H1 (cell line): ENCODE data around the gene SRGAP3. TPM values are rescaled to one million over a fixed set of nuclear protein-coding genes. Genes with fewer than 3 reads are reported as not detected.

Experiments
- CTCF ChIA-PET: fragments of 300-600 bp; sonication (Branson Sonifier 250); formaldehyde crosslinking; loops from one replicate; lab custom pipeline; 2021; ENCODE audit not compliant: partially characterized antibody; lab: Charles Lee
- POLR2A ChIA-PET: fragments of 300-600 bp; sonication (Branson Sonifier 250); formaldehyde crosslinking; loops from one replicate; lab custom pipeline; 2021; ENCODE audit warnings: inconsistent platforms; ENCODE audit not compliant: partially characterized antibody; lab: Charles Lee
- DNase-seq, 2 experiments: peaks; one replicate each; pipeline versions ENCODE4 v3.0.0 to v3.0.0-alpha.2; 2010 to 2022; ENCODE audit warnings: low spot score in 2 of 2, low read depth in 1 of 2, mixed read lengths in 1 of 2
- FAIRE-seq: peaks from 2 replicates; lab custom pipeline; 2011; peaks lifted over from hg19 to GRCh38; lab: Jason Lieb, UNC
- H2AFZ ChIP-seq: 2 replicates; pipeline ENCODE4 v1.8.1; 2012; ENCODE audit warnings: low read length, inconsistent platforms
- H2AK5ac ChIP-seq: 2 replicates; pipeline ENCODE4 v1.6.1; 2013; ENCODE audit warnings: low read depth, low read length
- H2BK120ac ChIP-seq: replicated peaks from 2 replicates; pipeline ENCODE3; 2013; ENCODE audit warnings: low read depth, low read length, inconsistent platforms
- H2BK12ac ChIP-seq: 2 replicates; pipeline ENCODE4 v1.6.1; 2013; ENCODE audit warnings: low read depth, low read length
- H2BK15ac ChIP-seq: 2 replicates; pipeline ENCODE4 v1.6.1; 2013; ENCODE audit warnings: low read length
- H2BK20ac ChIP-seq: 2 replicates; pipeline ENCODE4 v1.6.1; 2013; ENCODE audit warnings: low read length
- H2BK5ac ChIP-seq: 2 replicates; pipeline ENCODE4 v1.6.1; 2013; ENCODE audit warnings: low read depth, low read length
- H3K14ac ChIP-seq: 2 replicates; pipeline ENCODE4 v1.6.1; 2013; ENCODE audit warnings: inconsistent platforms; ENCODE audit not compliant: insufficient read length
- H3K18ac ChIP-seq: 2 replicates; pipeline ENCODE4 v1.6.1; 2013; ENCODE audit warnings: low read length; ENCODE audit errors: extremely low read depth
- H3K23ac ChIP-seq: 2 replicates; pipeline ENCODE4 v1.6.1; 2013; ENCODE audit warnings: inconsistent platforms; ENCODE audit not compliant: insufficient read length
- H3K23me2 ChIP-seq: 2 replicates; pipeline ENCODE4 v1.6.1; 2013; ENCODE audit warnings: low read depth, low read length
- H3K27ac ChIP-seq: 2 replicates; pipeline ENCODE4 v1.6.1; 2011; ENCODE audit warnings: low read depth, low read length, inconsistent platforms
- H3K27me3 ChIP-seq, 4 experiments: replicated peaks in 1 of 4; 1 replicate in 1 of 4; 2 replicates in 3 of 4; pipeline versions ENCODE4 v1.6.1 to v1.8.1; 2011 to 2013; ENCODE audit warnings: low read length in 3 of 4, mild to moderate bottlenecking in 3 of 4, inconsistent platforms in 2 of 4, mixed read lengths in 2 of 4, moderate library complexity in 1 of 4; ENCODE audit not compliant: control insufficient read depth in 3 of 4, insufficient read depth in 3 of 4; ENCODE audit errors: extremely low read depth in 1 of 4
- H3K36me3 ChIP-seq, 4 experiments: 2 replicates each; pipeline versions ENCODE4 v1.6.1 to v1.8.1; 2011 to 2013; ENCODE audit warnings: mild to moderate bottlenecking in 4 of 4, low read length in 3 of 4, moderate library complexity in 2 of 4, control low read depth in 1 of 4, inconsistent platforms in 1 of 4; ENCODE audit not compliant: insufficient read depth in 4 of 4, control insufficient read depth in 2 of 4
- H3K4ac ChIP-seq: replicated peaks from 2 replicates; pipeline ENCODE3; 2013; ENCODE audit warnings: low read length, low read depth, mixed read lengths, inconsistent platforms; ENCODE audit not compliant: insufficient read length
- H3K4me1 ChIP-seq, 4 experiments: replicated peaks in 1 of 4; 1 replicate in 1 of 4; 2 replicates in 3 of 4; pipeline versions ENCODE4 v1.6.1 to v1.8.1; 2011 to 2013; ENCODE audit warnings: low read length in 3 of 4, inconsistent platforms in 2 of 4, mixed read lengths in 1 of 4; ENCODE audit not compliant: insufficient read depth in 4 of 4, control insufficient read depth in 3 of 4
- H3K4me2 ChIP-seq, 2 experiments: 2 replicates each; pipeline versions ENCODE4 v1.6.1 to v1.8.1; 2011 to 2013; ENCODE audit warnings: low read depth in 2 of 2, low read length in 2 of 2, control low read depth in 1 of 2, inconsistent platforms in 1 of 2, mild to moderate bottlenecking in 1 of 2; ENCODE audit not compliant: insufficient read depth in 1 of 2
- H3K4me3 ChIP-seq, 4 experiments: fragments of 200-600, 300-600 bp in 1 of 4; sonication (generic), shearing (Covaris generic), sonication (Bioruptor Twin) in 1 of 4; 2 replicates each; pipeline versions ENCODE4 v1.5.1 to v1.8.1; 2011 to 2016; ENCODE audit warnings: low read length in 4 of 4, low read depth in 3 of 4, control low read depth in 2 of 4, inconsistent platforms in 2 of 4, mild to moderate bottlenecking in 2 of 4, mixed read lengths in 1 of 4, moderate library complexity in 1 of 4; ENCODE audit not compliant: insufficient read depth in 2 of 4; ENCODE audit errors: extremely low read depth in 1 of 4
- H3K56ac ChIP-seq: replicated peaks from 2 replicates; pipeline ENCODE3; 2013; ENCODE audit warnings: low read depth, mild to moderate bottlenecking, mixed read lengths, low read length, inconsistent platforms; ENCODE audit not compliant: insufficient read length
- H3K79me1 ChIP-seq: 2 replicates; pipeline ENCODE4 v1.6.1; 2013; ENCODE audit warnings: low read depth, low read length, control low read depth
- H3K79me2 ChIP-seq, 2 experiments: 2 replicates each; pipeline versions ENCODE4 v1.6.1 to v1.8.1; 2012 to 2013; ENCODE audit warnings: low read length in 2 of 2, mild to moderate bottlenecking in 2 of 2, inconsistent platforms in 1 of 2; ENCODE audit not compliant: insufficient read depth in 2 of 2, control insufficient read depth in 1 of 2
- H3K9ac ChIP-seq, 4 experiments: replicated peaks in 1 of 4; 1 replicate in 1 of 4; 2 replicates in 3 of 4; pipeline versions ENCODE4 v1.6.1 to v1.8.1; 2011 to 2013; ENCODE audit warnings: low read depth in 3 of 4, low read length in 3 of 4, control low read depth in 2 of 4, mild to moderate bottlenecking in 2 of 4, moderate library complexity in 2 of 4, inconsistent platforms in 1 of 4; ENCODE audit errors: extremely low read depth in 1 of 4
- H3K9me3 ChIP-seq, 2 experiments: 2 replicates each; pipeline versions ENCODE4 v1.6.1 to v1.8.1; 2012 to 2013; ENCODE audit warnings: mild to moderate bottlenecking in 2 of 2, moderate library complexity in 2 of 2, control low read depth in 1 of 2, inconsistent platforms in 1 of 2, low read depth in 1 of 2, low read length in 1 of 2, mixed read lengths in 1 of 2; ENCODE audit not compliant: insufficient read depth in 2 of 2
- H4K20me1 ChIP-seq, 2 experiments: replicated peaks in 1 of 2; 2 replicates each; pipeline versions ENCODE3 to v1.8.1; 2011 to 2013; ENCODE audit warnings: inconsistent platforms in 2 of 2, low read length in 2 of 2, mild to moderate bottlenecking in 1 of 2; ENCODE audit not compliant: insufficient read depth in 2 of 2, control insufficient read depth in 1 of 2
- H4K5ac ChIP-seq: 2 replicates; pipeline ENCODE4 v1.6.1; 2013; ENCODE audit warnings: low read length, low read depth, mixed read lengths, inconsistent platforms; ENCODE audit not compliant: insufficient read length
- H4K8ac ChIP-seq: 2 replicates; pipeline ENCODE4 v1.8.0; 2013; ENCODE audit warnings: mild to moderate bottlenecking, moderate library complexity, low read length, inconsistent platforms; ENCODE audit not compliant: insufficient read depth; ENCODE audit errors: extremely low read depth
- H4K91ac ChIP-seq: replicated peaks from 2 replicates; pipeline ENCODE3; 2013; ENCODE audit warnings: low read length, mixed read lengths, inconsistent platforms; ENCODE audit not compliant: insufficient read length
- ASH2L ChIP-seq: fragments of 200-600, 300-600 bp; sonication (generic); IDR thresholded peaks from one replicate; pipeline ENCODE4 v1.7.1; 2017; ENCODE audit warnings: low read length
- BCL11A ChIP-seq, 2 experiments: IDR thresholded peaks; one replicate each; pipeline ENCODE4 v1.6.1; 2011; ENCODE audit warnings: low read depth in 2 of 2, low read length in 2 of 2, mild to moderate bottlenecking in 2 of 2
- CTCF ChIP-seq, 3 experiments: IDR thresholded peaks; 1 replicate in 2 of 3; 2 replicates in 1 of 3; pipeline versions ENCODE4 v1.5.1 to v1.6.1; 2011; ENCODE audit warnings: low read length in 3 of 3, mild to moderate bottlenecking in 3 of 3, inconsistent platforms in 2 of 3, low read depth in 1 of 3, moderate library complexity in 1 of 3; ENCODE audit not compliant: insufficient read depth in 1 of 3; ENCODE audit errors: control extremely low read depth in 1 of 3
- RAD21 ChIP-seq, 2 experiments: IDR thresholded peaks in 1 of 2; conservative IDR thresholded peaks in 1 of 2; 2 replicates each; pipeline ENCODE4 v1.6.1; 2011; ENCODE audit warnings: low read depth in 2 of 2, low read length in 2 of 2, improper control_type of control experiment in 1 of 2, inconsistent platforms in 1 of 2, mild to moderate bottlenecking in 1 of 2, moderate library complexity in 1 of 2
- SP2 ChIP-seq: IDR thresholded peaks from 2 replicates; pipeline ENCODE4 v1.6.1; 2012; ENCODE audit warnings: mild to moderate bottlenecking, low read length, inconsistent platforms
- SUZ12 ChIP-seq: fragments of 200-600 bp; sonication (generic); IDR thresholded peaks from 2 replicates; pipeline ENCODE4 v1.6.1; 2012; ENCODE audit warnings: mild to moderate bottlenecking, inconsistent platforms, low read length, moderate library complexity, mixed read lengths
- USF2 ChIP-seq: IDR thresholded peaks from 2 replicates; pipeline ENCODE4 v1.6.1; 2011; ENCODE audit warnings: low read length, improper control_type of control experiment
- WGBS, 2 experiments: shearing (Covaris generic) in 1 of 2; methylation state at CpG; one replicate each; pipeline versions ENCODE4 v1.1.6 to v1.1.7; 2013 to 2015; ENCODE audit warnings: low lambda C conversion rate in 2 of 2, mixed read lengths in 2 of 2, inconsistent platforms in 1 of 2, low coverage in 1 of 2, missing lambda C conversion rate in 1 of 2; ENCODE audit not compliant: insufficient replicate concordance in 2 of 2, insufficient coverage in 1 of 2, insufficient read length in 1 of 2; ENCODE audit errors: extremely low coverage in 1 of 2, missing lambda C conversion rate in 1 of 2; 5-methylcytosine and 5-hydroxymethylcytosine counted together
- polyA plus RNA-seq, 7 experiments: library from polyadenylated mRNA; depleted of rRNA in 3 of 7; stranded (reverse) in 5 of 7; unstranded in 2 of 7; fragments of >200 nt in 5 of 7; fragments of 200-250 nt in 2 of 7; gene quantifications; 1 replicate in 5 of 7; 2 replicates in 1 of 7; 4 replicates in 1 of 7; pipeline versions ENCODE4 v1.2.1 to v1.2.3, GENCODE V29; 2011 to 2013; ENCODE audit warnings: missing spikeins in 2 of 7, mixed read lengths in 2 of 7
- total RNA-seq: library from RNA; stranded (reverse); fragmentation: NEBNext Ultra II Directional; extraction: Animal tissue kit (Norgen Biotek cat#: 25700); gene quantifications from 2 replicates; pipeline ENCODE4 v1.2.1, GENCODE V29; 2021

The SRGAP3 gene
- total and polyA plus RNA-seq, 2 of the 8 experiments (the other 6 are each of a cell fraction or from before 2014, with no cell fraction given), result 5.8 to 11.4 TPM

DNA sequence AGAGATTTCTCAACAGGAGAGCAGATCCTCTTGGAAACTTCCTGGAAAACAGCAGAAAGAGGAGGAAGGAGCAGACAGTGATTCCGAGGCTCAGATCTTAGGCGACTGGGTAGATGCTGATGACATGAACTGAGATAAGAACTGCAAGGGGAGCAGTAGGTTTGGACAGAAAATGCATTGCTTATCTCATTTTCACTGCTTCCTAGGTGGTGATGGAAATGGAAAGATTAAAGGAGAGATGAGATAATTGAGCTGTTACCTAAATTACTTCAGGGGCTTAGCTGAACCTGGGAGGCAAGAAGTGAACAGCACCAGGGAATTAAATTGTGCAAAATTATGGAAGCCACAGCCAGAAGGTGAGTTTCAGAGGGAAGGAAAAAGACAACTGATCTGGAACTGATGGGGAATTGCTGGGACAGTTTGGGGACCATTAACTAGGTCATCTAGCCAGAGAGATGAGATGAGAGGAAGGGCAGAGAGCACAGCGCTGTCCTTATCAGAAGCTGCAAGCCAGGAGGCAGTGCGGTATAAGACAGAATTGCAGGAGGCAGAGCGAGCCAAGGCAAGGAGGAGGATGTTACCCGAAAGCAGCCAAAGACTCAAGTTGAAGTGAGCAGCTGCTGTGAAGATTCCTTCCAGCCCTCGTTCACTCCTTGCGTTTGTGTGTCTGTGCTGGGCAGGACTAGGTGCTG, 140.4 kb downstream of the SRGAP3 start:
- Histone ChIP-seq H3K4me1 (peaks cover 2 to 12% (median 5%) of the 10 kb centered on the region in 4 experiments), H3K79me2 (no peaks in the 10 kb centered on the region), H2BK5ac (peak overlapping the region; percentile 7; the same call in 1 of the 2 replicates), H3K4ac (no peak overlapping the region), H3K23me2 (no peaks in the 10 kb centered on the region; the same call in 1 of the 2 replicates), H2AK5ac (no peak overlapping the region), H3K27me3 (no peaks in the 10 kb centered on the region), H3K27ac (no peak overlapping the region), H4K5ac (no peak overlapping the region), H3K56ac (no peak overlapping the region), H3K79me1 (no peaks in the 10 kb centered on the region), H4K91ac (no peak overlapping the region), H2BK12ac (no peak overlapping the region), H2BK15ac (no peak overlapping the region; the same call in 1 of the 2 replicates), H2AFZ (no peak overlapping the region), H4K20me1 (no peaks in the 10 kb centered on the region), H3K9me3 (no peaks in the 10 kb centered on the region; a peak in 1 of 4 replicates), H2BK20ac (0 out of 2 replicates have a peak overlapping the region, but pooled peaks have one; percentile 48), H2BK120ac (no peak overlapping the region), H3K4me2 (no peak overlapping the region), H3K4me3 (no peak overlapping the region), H3K23ac (no peak overlapping the region), H3K18ac (no peak overlapping the region), H4K8ac (no peak overlapping the region), H3K14ac (no peak overlapping the region), H3K9ac (no peak overlapping the region), H3K36me3 (no peaks in the 10 kb centered on the region)
- 95% methylated on average over 8 of the region's 8 CpGs; no CpG with 5 or more reads in 1 of the 2 experiments for WGBS, 2 experiments
- FAIRE-seq, result no peak
- ChIA-PET CTCF (interaction anchor here (1.0 to 6.3 kb wide), 7 partner anchors 12 to 193 kb away, joined by 3 to 79 read pairs (median 7); partner anchors contain the start of gene SRGAP3), POLR2A (interaction anchor here (0.9 kb wide), 1 partner anchor 193 kb away, joined by 3 read pairs; no protein-coding TSS in a partner anchor)
- no peak for DNase-seq
- no peak for TF ChIP-seq USF2
- no peak for TF ChIP-seq ASH2L
- TF ChIP-seq BCL11A (IDR thresholded peaks at IDR 0.05; ENCODE audit: low read depth in 2 of 2, low read length in 2 of 2), result no peak
- no peak for TF ChIP-seq SUZ12
- peak in 1 of 2 experiments; percentile 28; a peak in 2 of 4 replicates for TF ChIP-seq RAD21 (IDR thresholded peaks at IDR 0.05 in 1 of 2, conservative IDR thresholded peaks at IDR 0.05 in 1 of 2; ENCODE audit: low read depth in 2 of 2, low read length in 2 of 2)
- no peak for TF ChIP-seq SP2
- peak in 1 of 3 experiments; percentile 13; a peak in 1 of 4 replicates for TF ChIP-seq CTCF (IDR thresholded peaks at IDR 0.05; ENCODE audit: control extremely low read depth in 1 of 3, insufficient read depth in 1 of 3, low read depth in 1 of 3, low read length in 3 of 3)
